Activated naive CD8-positive, alpha-beta T cell treated with anti-CD3 and anti-CD28 coated beads for 36 hours (primary cell): ENCODE measurements around the gene PRRX1. TPM values are rescaled to one million over a fixed set of nuclear protein-coding genes. Genes with fewer than 3 reads are reported as not detected.

ENCODE experiments used
- DNase-seq: peaks from one replicate; pipeline ENCODE4 v3.0.0; 2021
- H3K27ac Mint-ChIP-seq: one replicate; pipeline ENCODE4 v1.8.0; 2022; ENCODE audit warnings: mild to moderate bottlenecking, moderate library complexity, mixed read lengths
- H3K27me3 Mint-ChIP-seq: one replicate; pipeline ENCODE4 v1.8.0; 2022; ENCODE audit warnings: mild to moderate bottlenecking, mixed read lengths
- H3K36me3 Mint-ChIP-seq: one replicate; pipeline ENCODE4 v1.8.0; 2021; ENCODE audit warnings: mild to moderate bottlenecking, mixed read lengths
- H3K4me1 Mint-ChIP-seq: one replicate; pipeline ENCODE4 v1.8.0; 2021; ENCODE audit warnings: mixed read lengths
- H3K4me3 Mint-ChIP-seq: one replicate; pipeline ENCODE4 v1.8.0; 2022; ENCODE audit warnings: mild to moderate bottlenecking, moderate library complexity, mixed read lengths
- H3K9me3 Mint-ChIP-seq: one replicate; pipeline ENCODE4 v1.8.0; 2022; ENCODE audit warnings: mixed read lengths
- total RNA-seq, 2 experiments: library from RNA; stranded (reverse); gene quantifications; one replicate each; pipeline ENCODE4 v1.2.3, GENCODE V29; 2021

PRRX1 gene
- total RNA-seq, 2 experiments from 2014 or later, result not detected

DNA sequence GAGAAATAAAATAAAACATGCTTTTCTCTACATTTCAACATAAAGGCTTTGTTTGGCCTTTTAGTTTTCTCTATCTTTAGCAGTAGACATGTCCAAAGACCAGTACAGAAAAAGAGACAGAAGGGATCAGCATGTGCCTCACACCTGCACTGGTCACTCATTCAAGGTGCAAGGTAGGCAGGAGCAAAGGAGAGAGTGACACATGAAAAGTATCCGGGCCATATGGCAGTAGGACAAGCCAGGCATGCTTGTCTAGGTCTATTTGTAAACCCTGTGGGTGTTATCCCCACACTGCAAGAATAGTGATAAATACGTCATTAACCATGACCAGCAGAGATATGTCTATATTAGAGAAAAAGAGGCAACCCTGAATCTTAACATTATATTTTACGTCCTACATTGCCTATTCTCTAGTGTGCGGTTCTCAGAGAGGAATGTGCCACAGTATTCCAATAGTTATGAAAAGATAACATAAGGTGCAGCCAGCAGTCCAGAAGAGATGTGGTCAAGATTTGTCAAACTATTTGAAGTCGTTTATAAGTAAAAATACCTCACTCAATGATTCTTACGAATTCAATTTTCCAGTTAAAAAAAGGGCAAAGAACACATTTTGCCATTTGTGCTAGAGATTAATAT is 32.1 kb downstream of the PRRX1 start:
- Mint-ChIP-seq H3K4me3 (no peak overlapping the region), H3K36me3 (no peaks in the 10 kb centered on the region), H3K27me3 (peaks cover 33% of the 10 kb centered on the region), H3K27ac (no peak overlapping the region), H3K4me1 (no peaks in the 10 kb centered on the region), H3K9me3 (no peaks in the 10 kb centered on the region)
- DNase-seq, result no peak

GRCh38 chr1:170696591-170697290 is 32.8 kb downstream of the PRRX1 start:
- no peak for DNase-seq
- no peaks in the 10 kb centered on the region for H3K36me3 Mint-ChIP-seq
- H3K4me3 Mint-ChIP-seq, result no peak overlapping the region
- H3K27me3 Mint-ChIP-seq, result peaks cover 29% of the 10 kb centered on the region
- H3K9me3 Mint-ChIP-seq, result no peaks in the 10 kb centered on the region
- no peaks in the 10 kb centered on the region for H3K4me1 Mint-ChIP-seq
- H3K27ac Mint-ChIP-seq, result no peak overlapping the region

DNA sequence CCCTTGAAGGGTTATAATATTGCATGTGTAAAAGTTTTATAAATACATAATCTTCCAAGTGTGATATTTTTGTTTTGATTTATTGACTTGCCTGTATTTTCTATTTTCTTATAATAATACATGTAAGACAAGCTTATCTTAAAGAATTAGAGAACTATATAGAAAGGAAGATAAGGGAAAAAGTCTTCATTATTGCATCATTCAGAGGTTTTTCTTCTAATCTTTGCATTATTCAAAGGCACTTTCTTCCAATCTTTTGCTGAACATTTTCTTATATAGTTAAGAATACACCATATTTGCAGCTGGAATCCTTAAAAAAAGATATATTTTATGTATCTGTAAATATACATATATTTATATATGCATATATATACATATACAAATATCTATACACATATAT is 33.4 kb downstream of the PRRX1 start:
- Mint-ChIP-seq H3K36me3 (no peaks in the 10 kb centered on the region), H3K4me3 (no peak overlapping the region), H3K9me3 (no peaks in the 10 kb centered on the region), H3K27me3 (peaks cover 29% of the 10 kb centered on the region), H3K4me1 (no peaks in the 10 kb centered on the region), H3K27ac (no peak overlapping the region)
- no peak for DNase-seq

DNA sequence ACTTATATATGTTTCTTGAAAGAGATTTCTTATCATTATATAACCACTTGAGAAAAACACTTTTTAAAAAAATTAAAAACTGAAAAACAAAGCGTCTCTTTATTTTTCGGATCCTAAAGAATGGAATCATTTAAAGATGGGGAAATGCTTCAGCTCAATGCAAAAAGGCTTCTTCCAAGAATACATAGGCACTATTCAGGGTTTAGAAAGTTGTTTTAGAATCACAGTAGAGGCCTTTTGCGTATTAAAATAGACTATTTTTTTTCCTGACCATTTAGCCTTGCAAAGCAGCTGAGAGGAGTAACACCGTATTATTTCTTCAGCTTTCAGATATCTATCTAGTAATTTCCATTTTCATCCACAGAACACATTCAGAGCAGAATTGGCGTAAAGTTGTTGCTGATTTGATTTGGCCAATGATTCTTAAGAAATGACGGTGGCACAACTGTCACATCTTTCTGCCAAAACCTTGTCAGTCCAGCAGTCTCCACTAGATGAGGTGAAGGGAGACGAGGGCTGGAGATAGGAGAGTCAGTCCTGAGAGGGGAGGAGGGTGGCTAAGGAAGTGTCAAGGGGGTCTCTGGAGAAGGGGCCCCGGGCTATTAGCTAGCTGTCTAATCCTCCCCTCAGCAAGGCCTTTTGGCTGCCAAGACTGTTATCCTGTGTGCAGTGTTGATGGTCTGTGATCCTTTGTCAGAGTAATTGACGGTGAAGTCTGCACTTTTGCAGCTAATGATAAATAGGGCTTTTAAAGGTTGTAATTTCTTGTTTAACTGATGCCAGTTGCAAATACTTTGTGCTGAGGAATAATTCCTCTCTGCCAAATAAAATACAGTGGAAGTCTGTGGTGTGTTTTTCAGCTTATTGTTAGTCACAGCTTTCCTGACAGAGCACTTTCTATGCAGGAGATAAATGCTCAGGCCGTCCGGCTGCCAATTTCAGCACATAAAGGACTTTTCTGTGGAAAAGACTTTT is 34.7 kb downstream of the PRRX1 start:
- peaks cover 32% of the 10 kb centered on the region for H3K27me3 Mint-ChIP-seq
- H3K27ac Mint-ChIP-seq, result no peak overlapping the region
- no peaks in the 10 kb centered on the region for H3K9me3 Mint-ChIP-seq
- no peak overlapping the region for H3K4me3 Mint-ChIP-seq
- no peaks in the 10 kb centered on the region for H3K36me3 Mint-ChIP-seq
- H3K4me1 Mint-ChIP-seq, result no peaks in the 10 kb centered on the region
- no peak for DNase-seq

- no peak overlapping the region for H3K4me3 Mint-ChIP-seq
- no peak overlapping the region for H3K27ac Mint-ChIP-seq
- H3K27me3 Mint-ChIP-seq, result peaks cover 34% of the 10 kb centered on the region
- DNase-seq, result no peak
- no peaks in the 10 kb centered on the region for H3K36me3 Mint-ChIP-seq
- no peaks in the 10 kb centered on the region for H3K9me3 Mint-ChIP-seq
- no peaks in the 10 kb centered on the region for H3K4me1 Mint-ChIP-seq
Measured at GRCh38 chr1:170699696-170700095, 35.8 kb downstream of the PRRX1 start.

DNA sequence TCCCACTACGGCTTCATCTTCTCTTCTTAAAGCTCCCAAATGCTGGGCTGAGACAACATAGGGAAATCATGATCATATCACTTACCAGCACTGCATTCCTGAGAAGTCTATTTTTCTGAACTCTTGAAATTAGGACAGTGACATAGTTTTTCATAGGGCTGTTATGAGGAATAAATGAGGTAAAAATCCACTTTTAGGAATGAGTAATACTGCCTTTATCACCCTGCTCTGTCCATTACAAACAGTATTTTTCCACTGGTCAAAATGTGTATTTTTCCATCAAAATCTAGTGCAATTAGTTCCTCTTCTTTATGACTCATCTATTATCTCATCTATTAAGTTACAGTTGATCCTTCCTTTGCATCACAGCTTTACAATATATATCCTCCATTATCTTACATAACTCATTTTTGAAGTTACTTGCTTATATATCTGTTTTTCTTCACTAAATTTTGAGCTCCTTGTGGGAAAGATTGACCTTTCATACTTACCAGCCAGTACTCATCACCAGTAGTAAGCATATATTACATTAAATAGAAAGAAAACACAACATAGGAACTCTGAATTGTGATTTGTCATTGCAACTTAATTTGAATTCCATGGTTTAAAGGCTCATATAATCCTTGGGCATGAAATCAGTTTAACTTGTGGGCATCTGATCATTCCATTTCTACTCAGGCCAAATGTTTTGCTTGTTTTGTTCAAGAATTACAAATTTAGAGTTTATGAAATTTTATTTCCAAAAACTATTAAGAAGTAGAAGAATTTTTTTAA is 37.1 kb downstream of the PRRX1 start:
- H3K36me3 Mint-ChIP-seq, result no peaks in the 10 kb centered on the region
- H3K4me1 Mint-ChIP-seq, result no peaks in the 10 kb centered on the region
- no peak overlapping the region for H3K4me3 Mint-ChIP-seq
- DNase-seq, result no peak
- H3K27me3 Mint-ChIP-seq, result peaks cover 30% of the 10 kb centered on the region
- no peak overlapping the region for H3K27ac Mint-ChIP-seq
- H3K9me3 Mint-ChIP-seq, result no peaks in the 10 kb centered on the region

GRCh38 chr1:170701962-170702361 is 38.0 kb downstream of the PRRX1 start:
- Mint-ChIP-seq H3K4me1 (no peaks in the 10 kb centered on the region), H3K9me3 (no peaks in the 10 kb centered on the region), H3K36me3 (no peaks in the 10 kb centered on the region), H3K4me3 (no peak overlapping the region), H3K27ac (no peak overlapping the region), H3K27me3 (peaks cover 27% of the 10 kb centered on the region)
- DNase-seq, result no peak

GRCh38 chr1:170703591-170703990 is 39.7 kb downstream of the PRRX1 start:
- Mint-ChIP-seq H3K4me1 (no peaks in the 10 kb centered on the region), H3K36me3 (no peaks in the 10 kb centered on the region), H3K27me3 (peaks cover 26% of the 10 kb centered on the region), H3K9me3 (no peaks in the 10 kb centered on the region), H3K27ac (no peak overlapping the region), H3K4me3 (no peak overlapping the region)
- no peak for DNase-seq

GRCh38 chr1:170704256-170704655 is 40.3 kb downstream of the PRRX1 start:
- Mint-ChIP-seq H3K9me3 (no peaks in the 10 kb centered on the region), H3K36me3 (no peaks in the 10 kb centered on the region), H3K27ac (no peak overlapping the region), H3K4me3 (no peak overlapping the region), H3K27me3 (peaks cover 22% of the 10 kb centered on the region), H3K4me1 (no peaks in the 10 kb centered on the region)
- DNase-seq, result no peak

GRCh38 chr1:170705981-170706380 is 42.0 kb downstream of the PRRX1 start:
- Mint-ChIP-seq H3K27me3 (peaks cover 15% of the 10 kb centered on the region), H3K9me3 (no peaks in the 10 kb centered on the region), H3K4me1 (no peaks in the 10 kb centered on the region), H3K4me3 (no peak overlapping the region), H3K27ac (no peak overlapping the region), H3K36me3 (no peaks in the 10 kb centered on the region)
- DNase-seq, result no peak

DNA sequence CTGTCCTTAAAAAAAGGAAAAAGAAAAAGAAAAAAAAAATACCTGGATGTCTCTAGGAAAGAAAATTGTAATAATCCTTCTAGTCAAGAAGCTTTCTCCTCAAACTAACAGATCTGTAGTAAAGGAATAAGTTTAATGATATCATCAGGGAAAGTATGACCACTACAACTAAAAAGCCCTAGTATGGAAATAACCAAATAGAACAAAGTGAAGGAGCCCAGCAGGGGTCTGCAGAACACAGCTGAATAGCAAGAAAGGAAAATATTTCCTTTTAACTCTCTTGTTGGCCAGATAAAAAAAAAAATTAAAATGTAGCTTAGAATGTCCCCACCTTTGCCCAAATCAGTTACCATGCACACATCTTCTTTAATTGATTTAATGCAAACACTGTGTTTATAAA is 43.2 kb downstream of the PRRX1 start:
- H3K4me3 Mint-ChIP-seq, result no peak overlapping the region
- DNase-seq, result no peak
- no peaks in the 10 kb centered on the region for H3K36me3 Mint-ChIP-seq
- H3K9me3 Mint-ChIP-seq, result no peaks in the 10 kb centered on the region
- H3K4me1 Mint-ChIP-seq, result no peaks in the 10 kb centered on the region
- peaks cover 11% of the 10 kb centered on the region for H3K27me3 Mint-ChIP-seq
- H3K27ac Mint-ChIP-seq, result no peak overlapping the region

DNA sequence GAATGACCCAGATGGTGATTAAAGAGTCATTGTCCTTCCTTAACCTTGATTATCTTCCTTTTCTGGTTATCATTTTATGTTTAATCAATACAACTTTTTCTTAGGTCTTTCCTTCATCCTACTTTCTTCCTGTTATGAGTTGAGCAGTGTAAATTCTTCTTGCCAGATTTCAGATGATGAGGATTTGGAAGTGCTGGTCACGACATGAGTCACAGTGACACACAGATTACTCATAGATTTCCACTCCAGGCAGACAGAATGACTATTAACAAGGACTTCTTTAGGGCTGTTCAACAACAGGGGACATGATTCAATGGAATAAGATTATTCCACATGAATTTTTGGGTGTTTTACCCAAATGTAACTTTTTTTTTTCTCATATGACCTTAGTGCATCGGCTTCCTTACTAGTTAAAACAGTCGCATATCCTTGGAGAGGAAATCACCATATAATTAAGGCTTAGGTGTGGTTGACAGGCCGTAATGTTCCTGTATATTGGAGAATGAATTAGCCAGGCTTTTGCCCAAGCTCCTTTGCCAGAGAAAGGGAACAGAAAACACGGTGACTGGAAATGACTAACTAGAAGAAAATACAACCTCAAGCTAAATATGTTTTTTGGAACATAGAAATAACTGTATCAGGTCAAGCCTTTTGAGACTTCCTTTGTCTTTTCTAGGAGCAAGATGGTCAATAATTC is 44.2 kb downstream of the PRRX1 start:
- peaks cover 4% of the 10 kb centered on the region for H3K27me3 Mint-ChIP-seq
- no peak overlapping the region for H3K4me3 Mint-ChIP-seq
- H3K4me1 Mint-ChIP-seq, result no peaks in the 10 kb centered on the region
- DNase-seq, result no peak
- H3K27ac Mint-ChIP-seq, result no peak overlapping the region
- H3K36me3 Mint-ChIP-seq, result no peaks in the 10 kb centered on the region
- H3K9me3 Mint-ChIP-seq, result no peaks in the 10 kb centered on the region

DNA sequence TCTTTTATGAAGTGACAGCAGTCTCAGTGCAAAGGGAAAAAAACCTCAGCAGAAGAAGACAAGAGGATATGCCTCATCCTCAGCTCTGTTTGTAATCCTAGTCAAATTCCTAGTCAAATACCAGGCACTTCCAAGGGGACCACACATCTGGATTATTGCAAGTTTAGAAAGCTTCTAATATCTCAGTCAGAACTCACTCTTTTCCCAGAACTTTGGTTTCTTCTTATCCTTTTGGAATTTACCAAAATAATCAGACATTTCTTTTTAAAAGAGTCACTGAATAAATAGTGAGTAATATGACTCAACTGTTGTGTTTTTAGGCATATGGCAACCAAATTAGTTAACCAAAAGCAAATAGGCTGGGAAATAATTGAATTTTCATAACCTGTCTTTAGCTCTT is 47.8 kb downstream of the PRRX1 start:
- no peak for DNase-seq
- no peak overlapping the region for H3K4me3 Mint-ChIP-seq
- H3K4me1 Mint-ChIP-seq, result no peaks in the 10 kb centered on the region
- no peak overlapping the region for H3K27ac Mint-ChIP-seq
- H3K36me3 Mint-ChIP-seq, result no peaks in the 10 kb centered on the region
- H3K9me3 Mint-ChIP-seq, result no peaks in the 10 kb centered on the region
- H3K27me3 Mint-ChIP-seq, result peaks cover 4% of the 10 kb centered on the region

DNA sequence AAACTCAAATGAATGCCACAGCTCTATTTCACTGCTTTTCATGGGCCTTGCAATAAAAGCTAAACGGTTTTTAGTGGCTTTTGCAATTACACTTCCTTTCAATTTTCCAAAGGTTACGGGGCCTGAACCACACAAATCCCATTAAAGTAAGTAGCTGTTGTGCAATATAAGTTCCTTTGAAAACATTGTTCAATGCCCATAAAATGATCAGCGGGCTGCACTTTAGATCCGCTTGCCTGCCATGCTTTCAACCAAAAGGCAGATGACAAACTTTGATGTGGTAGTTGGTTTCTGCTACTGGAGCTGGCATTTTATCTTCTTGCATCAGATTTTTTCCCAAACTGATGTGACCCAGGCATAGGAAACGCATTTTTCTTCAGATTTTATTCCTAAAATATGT is 50.2 kb downstream of the PRRX1 start:
- Mint-ChIP-seq H3K9me3 (no peaks in the 10 kb centered on the region), H3K4me1 (no peaks in the 10 kb centered on the region), H3K4me3 (no peak overlapping the region), H3K27me3 (peaks cover 8% of the 10 kb centered on the region), H3K36me3 (no peaks in the 10 kb centered on the region), H3K27ac (no peak overlapping the region)
- no peak for DNase-seq
